Measurements from ENCODE around the gene GPM6B.

DNA sequence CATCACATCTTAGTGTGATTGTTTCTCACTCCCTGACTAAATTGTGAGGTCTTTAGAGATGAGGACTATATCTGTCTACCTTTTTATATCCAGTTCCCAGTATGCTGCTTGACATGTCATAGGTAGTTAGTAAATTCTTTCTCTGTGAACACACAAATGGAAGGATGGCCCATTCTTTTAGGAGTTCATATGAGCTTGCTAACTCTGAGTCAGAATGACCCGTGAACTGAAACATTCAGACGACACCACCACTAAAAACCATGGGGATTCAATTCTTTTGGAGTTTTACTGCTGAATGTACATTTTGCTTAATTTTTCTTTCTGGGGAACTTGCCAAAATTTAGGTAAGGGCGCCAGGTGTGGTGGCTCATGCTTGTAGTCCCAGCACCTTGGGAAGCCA lies 68.4 kb downstream of the GPM6B start:
- TF ChIP-seq, protein P1, sequence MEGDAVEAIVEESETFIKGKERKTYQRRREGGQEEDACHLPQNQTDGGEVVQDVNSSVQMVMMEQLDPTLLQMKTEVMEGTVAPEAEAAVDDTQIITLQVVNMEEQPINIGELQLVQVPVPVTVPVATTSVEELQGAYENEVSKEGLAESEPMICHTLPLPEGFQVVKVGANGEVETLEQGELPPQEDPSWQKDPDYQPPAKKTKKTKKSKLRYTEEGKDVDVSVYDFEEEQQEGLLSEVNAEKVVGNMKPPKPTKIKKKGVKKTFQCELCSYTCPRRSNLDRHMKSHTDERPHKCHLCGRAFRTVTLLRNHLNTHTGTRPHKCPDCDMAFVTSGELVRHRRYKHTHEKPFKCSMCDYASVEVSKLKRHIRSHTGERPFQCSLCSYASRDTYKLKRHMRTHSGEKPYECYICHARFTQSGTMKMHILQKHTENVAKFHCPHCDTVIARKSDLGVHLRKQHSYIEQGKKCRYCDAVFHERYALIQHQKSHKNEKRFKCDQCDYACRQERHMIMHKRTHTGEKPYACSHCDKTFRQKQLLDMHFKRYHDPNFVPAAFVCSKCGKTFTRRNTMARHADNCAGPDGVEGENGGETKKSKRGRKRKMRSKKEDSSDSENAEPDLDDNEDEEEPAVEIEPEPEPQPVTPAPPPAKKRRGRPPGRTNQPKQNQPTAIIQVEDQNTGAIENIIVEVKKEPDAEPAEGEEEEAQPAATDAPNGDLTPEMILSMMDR (IDR thresholded peaks at IDR 0.05), result no peak
- no peak for TF ChIP-seq POLR2A (IDR thresholded peaks at IDR 0.05)
